Mammary epithelial cell (primary cell): ENCODE results near the gene ARFGEF2.

Experiments
- EZH2 ChIP-seq: IDR thresholded peaks from 2 replicates; pipeline ENCODE4 v1.6.1; 2012; ENCODE audit warnings: low read length, inconsistent platforms, borderline replicate concordance
- TF ChIP-seq, protein P1 (sequence below), 2 donors: IDR thresholded peaks in 1 of 2; conservative IDR thresholded peaks in 1 of 2; 2 replicates each; pipeline ENCODE4 v1.5.1; 2011 to 2012; ENCODE audit warnings: inconsistent platforms in 2 of 2, low read length in 2 of 2, mild to moderate bottlenecking in 2 of 2, control low read depth in 1 of 2, low read depth in 1 of 2; ENCODE audit not compliant: insufficient read depth in 1 of 2; ENCODE audit errors: extremely low read depth in 1 of 2

DNA sequence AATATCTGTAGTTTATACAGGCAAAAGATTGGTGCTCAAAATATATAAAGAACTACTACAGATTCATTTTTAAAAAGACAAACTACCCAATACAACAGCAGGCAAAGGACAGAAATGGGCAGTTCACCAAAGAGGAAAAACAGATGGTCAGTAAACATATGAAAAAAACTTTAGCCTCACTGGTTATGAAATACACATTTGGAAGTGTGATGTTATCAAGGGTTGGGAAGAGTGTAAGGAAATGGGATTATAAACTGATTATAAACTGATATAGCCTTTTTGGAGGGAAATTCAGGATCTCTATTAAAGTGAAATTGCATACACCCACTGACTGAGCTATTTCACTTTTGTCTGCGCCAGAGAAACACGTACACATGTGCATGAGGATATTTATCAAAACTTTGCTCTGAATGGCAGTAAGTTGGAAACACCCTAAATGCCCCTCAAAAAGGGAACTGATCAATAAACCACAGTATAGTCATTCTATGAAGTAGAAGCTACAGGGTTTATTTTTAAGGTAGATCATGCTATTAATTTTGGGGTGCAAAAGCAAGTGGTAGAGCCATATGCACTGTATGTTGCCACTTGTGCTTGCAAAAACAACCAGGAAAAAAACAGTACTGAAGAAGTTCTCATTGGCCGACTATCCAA, 32.2 kb upstream of the ARFGEF2 start:
- TF ChIP-seq EZH2 = no peak
- TF ChIP-seq, protein P1, sequence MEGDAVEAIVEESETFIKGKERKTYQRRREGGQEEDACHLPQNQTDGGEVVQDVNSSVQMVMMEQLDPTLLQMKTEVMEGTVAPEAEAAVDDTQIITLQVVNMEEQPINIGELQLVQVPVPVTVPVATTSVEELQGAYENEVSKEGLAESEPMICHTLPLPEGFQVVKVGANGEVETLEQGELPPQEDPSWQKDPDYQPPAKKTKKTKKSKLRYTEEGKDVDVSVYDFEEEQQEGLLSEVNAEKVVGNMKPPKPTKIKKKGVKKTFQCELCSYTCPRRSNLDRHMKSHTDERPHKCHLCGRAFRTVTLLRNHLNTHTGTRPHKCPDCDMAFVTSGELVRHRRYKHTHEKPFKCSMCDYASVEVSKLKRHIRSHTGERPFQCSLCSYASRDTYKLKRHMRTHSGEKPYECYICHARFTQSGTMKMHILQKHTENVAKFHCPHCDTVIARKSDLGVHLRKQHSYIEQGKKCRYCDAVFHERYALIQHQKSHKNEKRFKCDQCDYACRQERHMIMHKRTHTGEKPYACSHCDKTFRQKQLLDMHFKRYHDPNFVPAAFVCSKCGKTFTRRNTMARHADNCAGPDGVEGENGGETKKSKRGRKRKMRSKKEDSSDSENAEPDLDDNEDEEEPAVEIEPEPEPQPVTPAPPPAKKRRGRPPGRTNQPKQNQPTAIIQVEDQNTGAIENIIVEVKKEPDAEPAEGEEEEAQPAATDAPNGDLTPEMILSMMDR (conservative IDR thresholded peaks at IDR 0.05 in 1 of 2, IDR thresholded peaks at IDR 0.05 in 1 of 2; ENCODE audit: extremely low read depth in 1 of 2, insufficient read depth in 1 of 2, low read depth in 1 of 2, low read length in 2 of 2) = no peak
